Panc1 (cell line): ENCODE measurements around the gene KCNJ14. TPM values are rescaled to one million over a fixed set of nuclear protein-coding genes. Genes with fewer than 3 reads are reported as not detected.

ENCODE experiments used
- ATAC-seq: fragments of 200-7000 bp; cut with Tn5 transposase; 2 replicates; pipeline ENCODE4 v1.9.1; 2020; ENCODE audit warnings: mild to moderate bottlenecking, moderate library complexity
- BruUV-seq: library from RNA; stranded (reverse); fragments of 400-500 nt; replicated peaks from 2 replicates; lab custom pipeline; 2021; lab: Mats Ljungman, UMichigan
- CTCF ChIA-PET: fragments of 300-600 bp; sonication (Branson Sonifier 250); formaldehyde crosslinking; loops from one replicate; lab custom pipeline; 2022; ENCODE audit warnings: antibody characterized with exemption; lab: Charles Lee
- POLR2A ChIA-PET: fragments of 300-600 bp; sonication (Branson Sonifier 250); formaldehyde crosslinking; loops from one replicate; lab custom pipeline; 2022; ENCODE audit warnings: antibody characterized with exemption; lab: Charles Lee
- DNase-seq: peaks from one replicate; pipeline ENCODE4 v3.0.0-alpha.2; 2010; ENCODE audit warnings: low read depth, low spot score
- H3K27ac ChIP-seq: 2 replicates; pipeline ENCODE4 v1.5.1; 2011; ENCODE audit warnings: mild to moderate bottlenecking, low read length, inconsistent platforms
- H3K27me3 ChIP-seq: fragments of 200-500 bp; sonication (Bioruptor generic); 2 replicates; pipeline ENCODE4 v1.6.0; 2014; ENCODE audit warnings: low read length, inconsistent platforms; ENCODE audit not compliant: control insufficient read depth, insufficient read depth
- H3K36me3 ChIP-seq: fragments of 200-500 bp; sonication (Bioruptor generic); 2 replicates; pipeline ENCODE4 v1.5.1; 2014; ENCODE audit warnings: inconsistent platforms, mild to moderate bottlenecking, low read length, moderate library complexity; ENCODE audit not compliant: control insufficient read depth, insufficient read depth
- H3K4me1 ChIP-seq: 2 replicates; pipeline ENCODE4 v1.5.1; 2011; ENCODE audit warnings: inconsistent platforms, mild to moderate bottlenecking, low read length, moderate library complexity; ENCODE audit not compliant: control insufficient read depth, insufficient read depth
- H3K4me3 ChIP-seq, 2 experiments: 2 replicates each; pipeline ENCODE4 v1.5.1; 2011 to 2012; ENCODE audit warnings: low read depth in 2 of 2, low read length in 2 of 2, mild to moderate bottlenecking in 2 of 2, inconsistent platforms in 1 of 2, moderate library complexity in 1 of 2
- H3K9me3 ChIP-seq: fragments of 200-500 bp; sonication (Bioruptor generic); 2 replicates; pipeline ENCODE4 v1.5.1; 2014; ENCODE audit warnings: low read depth, mild to moderate bottlenecking, inconsistent platforms, low read length, moderate library complexity; ENCODE audit not compliant: control insufficient read depth, insufficient read depth
- CTCF ChIP-seq: fragments of 450-650 bp; IDR thresholded peaks from 2 replicates; pipeline ENCODE4 v1.5.1; 2017; ENCODE audit warnings: mild to moderate bottlenecking
- POLR2AphosphoS5 ChIP-seq: IDR thresholded peaks from 2 replicates; pipeline ENCODE4 v1.6.1; 2012; ENCODE audit warnings: mild to moderate bottlenecking, low read depth, low read length, moderate library complexity
- REST ChIP-seq, 2 experiments: IDR thresholded peaks; 2 replicates each; pipeline ENCODE4 v1.6.1; 2011 to 2012; ENCODE audit warnings: low read depth in 2 of 2, control low read depth in 1 of 2, low read length in 1 of 2, mild to moderate bottlenecking in 1 of 2, moderate library complexity in 1 of 2; ENCODE audit not compliant: insufficient read depth in 1 of 2
- SIN3A ChIP-seq: IDR thresholded peaks from 2 replicates; pipeline ENCODE4 v1.6.1; 2012; ENCODE audit warnings: low read depth, mild to moderate bottlenecking, low read length, moderate library complexity, borderline replicate concordance; ENCODE audit not compliant: insufficient read depth
- TCF7L2 ChIP-seq: IDR thresholded peaks from 2 replicates; pipeline ENCODE4 v1.6.1; 2011; ENCODE audit warnings: mild to moderate bottlenecking, low read depth, low read length, inconsistent platforms
- in situ Hi-C: cut with HindIII; loops from 2 replicates; pipeline ENCODE4 v1.10.0; 2016; ENCODE audit warnings: low sequenced_read_pairs, low pct_unique_long_range_greater_than_20kb
- intact Hi-C: fragments of 100-400 bp; cut with micrococcal nuclease; formaldehyde crosslinking; loops from one replicate; pipeline ENCODE4 v1.10.0; 2022; ENCODE audit not compliant: unreplicated experiment
- total RNA-seq: library from RNA; stranded (reverse); gene quantifications from one replicate; pipeline ENCODE4 v1.2.1, GENCODE V29; 2021; ENCODE audit not compliant: unreplicated experiment

The KCNJ14 gene
- total RNA-seq, 1 experiment from 2014 or later, result 2.9 TPM

GRCh38 chr19:48461651-48461981 is 6.2 kb downstream of the KCNJ14 start:
- TF ChIP-seq REST (IDR thresholded peaks at IDR 0.05; ENCODE audit: insufficient read depth in 1 of 2, low read depth in 2 of 2, low read length in 1 of 2) (no peak), POLR2AphosphoS5 (no peak), TCF7L2 (no peak), SIN3A (no peak), CTCF (no peak)
- Histone ChIP-seq H3K9me3 (no peaks in the 10 kb centered on the region), H3K36me3 (no peaks in the 10 kb centered on the region), H3K27me3 (no peaks in the 10 kb centered on the region), H3K4me1 (no peaks in the 10 kb centered on the region), H3K27ac (no peak overlapping the region), H3K4me3 (no peak overlapping the region)
- BruUV-seq, result no TSS peak
- ATAC-seq (no peak), DNase-seq (no peak)
- in situ Hi-C loops (no loop called here), intact Hi-C loops (no loop called here)
- POLR2A ChIA-PET, result no interaction called here
- CTCF ChIA-PET, result no interaction called here

GRCh38 chr19:48461982-48462655 is 6.7 kb downstream of the KCNJ14 start:
- ATAC-seq, result peak; percentile 69; the same call in 1 of the 2 replicates
- TF ChIP-seq SIN3A (no peak), TCF7L2 (no peak), REST (IDR thresholded peaks at IDR 0.05; ENCODE audit: insufficient read depth in 1 of 2, low read depth in 2 of 2, low read length in 1 of 2) (no peak), POLR2AphosphoS5 (no peak)
- CTCF ChIA-PET, result no interaction called here

More at GRCh38 chr19:48461982-48462655, 6.7 kb downstream of the KCNJ14 start:
- DNase-seq, result no peak
- H3K27ac ChIP-seq, result no peak overlapping the region
- intact Hi-C loops, result no loop called here
- no peaks in the 10 kb centered on the region for H3K9me3 ChIP-seq
- in situ Hi-C loops, result no loop called here
- H3K4me1 ChIP-seq, result no peaks in the 10 kb centered on the region
- POLR2A ChIA-PET, result no interaction called here
- H3K36me3 ChIP-seq, result no peaks in the 10 kb centered on the region
- no peak overlapping the region for H3K4me3 ChIP-seq
- BruUV-seq, result no TSS peak
- no peaks in the 10 kb centered on the region for H3K27me3 ChIP-seq
